ENCODE data around the gene PLCL1.

GRCh38 chr2:198161151-198161550, 356.8 kb downstream of the PLCL1 start:
- TF ChIP-seq, protein P1, sequence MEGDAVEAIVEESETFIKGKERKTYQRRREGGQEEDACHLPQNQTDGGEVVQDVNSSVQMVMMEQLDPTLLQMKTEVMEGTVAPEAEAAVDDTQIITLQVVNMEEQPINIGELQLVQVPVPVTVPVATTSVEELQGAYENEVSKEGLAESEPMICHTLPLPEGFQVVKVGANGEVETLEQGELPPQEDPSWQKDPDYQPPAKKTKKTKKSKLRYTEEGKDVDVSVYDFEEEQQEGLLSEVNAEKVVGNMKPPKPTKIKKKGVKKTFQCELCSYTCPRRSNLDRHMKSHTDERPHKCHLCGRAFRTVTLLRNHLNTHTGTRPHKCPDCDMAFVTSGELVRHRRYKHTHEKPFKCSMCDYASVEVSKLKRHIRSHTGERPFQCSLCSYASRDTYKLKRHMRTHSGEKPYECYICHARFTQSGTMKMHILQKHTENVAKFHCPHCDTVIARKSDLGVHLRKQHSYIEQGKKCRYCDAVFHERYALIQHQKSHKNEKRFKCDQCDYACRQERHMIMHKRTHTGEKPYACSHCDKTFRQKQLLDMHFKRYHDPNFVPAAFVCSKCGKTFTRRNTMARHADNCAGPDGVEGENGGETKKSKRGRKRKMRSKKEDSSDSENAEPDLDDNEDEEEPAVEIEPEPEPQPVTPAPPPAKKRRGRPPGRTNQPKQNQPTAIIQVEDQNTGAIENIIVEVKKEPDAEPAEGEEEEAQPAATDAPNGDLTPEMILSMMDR (IDR thresholded peaks at IDR 0.05): no peak
- no peak for TF ChIP-seq POLR2A (IDR thresholded peaks at IDR 0.05)

Data from lower leg skin (tissue), 3 donors.